ENCODE data around the gene NLGN4Y.

GRCh38 chrY:14850734-14851133 lies 326.4 kb downstream of the NLGN4Y start:
- TF ChIP-seq CTCF (IDR thresholded peaks at IDR 0.05): no peak
- no peak for TF ChIP-seq EZH2 (IDR thresholded peaks at IDR 0.05)
- no peak for TF ChIP-seq EZH2phosphoT487 (IDR thresholded peaks at IDR 0.05)

Data from neural progenitor cell (in vitro differentiated cells).